ENCODE measurements around the gene ANKS1A. TPM values are rescaled to one million over a fixed set of nuclear protein-coding genes. Genes with fewer than 3 reads are reported as not detected.

The ANKS1A gene
- total RNA-seq, 1 donor from 2014 or later: 76.9 TPM

DNA sequence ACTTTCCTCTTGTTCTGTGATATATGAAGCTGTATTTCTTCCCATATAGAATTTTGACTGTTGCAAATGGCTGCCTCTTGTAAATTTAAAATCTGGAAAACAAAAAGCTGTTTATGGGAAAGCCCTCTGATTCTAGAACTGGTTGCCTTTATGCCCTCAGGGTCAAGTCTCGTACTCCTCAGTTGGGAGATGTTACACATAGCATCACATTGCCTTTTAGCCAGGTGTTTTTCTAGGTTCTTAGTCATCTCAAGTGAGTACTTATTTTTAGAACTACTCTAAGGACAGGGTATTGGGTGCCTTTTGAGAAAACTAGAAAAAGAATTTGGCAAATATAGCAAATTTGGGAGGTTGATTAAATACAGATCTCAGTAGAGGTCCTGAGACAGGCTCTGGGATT, 58.5 kb downstream of the ANKS1A start:
- Mint-ChIP-seq H3K36me3 (ENCODE audit: unreplicated experiment) (peaks cover 7% of the 10 kb centered on the region), H3K4me1 (ENCODE audit: low read depth, unreplicated experiment) (peaks cover 17% of the 10 kb centered on the region), H3K27me3 (ENCODE audit: unreplicated experiment) (no peaks in the 10 kb centered on the region), H3K4me3 (ENCODE audit: unreplicated experiment) (no peak overlapping the region), H3K9me3 (ENCODE audit: unreplicated experiment) (no peaks in the 10 kb centered on the region), H3K27ac (ENCODE audit: unreplicated experiment) (no peak overlapping the region)
- DNase-seq: no peak
- TF ChIP-seq, protein P1, sequence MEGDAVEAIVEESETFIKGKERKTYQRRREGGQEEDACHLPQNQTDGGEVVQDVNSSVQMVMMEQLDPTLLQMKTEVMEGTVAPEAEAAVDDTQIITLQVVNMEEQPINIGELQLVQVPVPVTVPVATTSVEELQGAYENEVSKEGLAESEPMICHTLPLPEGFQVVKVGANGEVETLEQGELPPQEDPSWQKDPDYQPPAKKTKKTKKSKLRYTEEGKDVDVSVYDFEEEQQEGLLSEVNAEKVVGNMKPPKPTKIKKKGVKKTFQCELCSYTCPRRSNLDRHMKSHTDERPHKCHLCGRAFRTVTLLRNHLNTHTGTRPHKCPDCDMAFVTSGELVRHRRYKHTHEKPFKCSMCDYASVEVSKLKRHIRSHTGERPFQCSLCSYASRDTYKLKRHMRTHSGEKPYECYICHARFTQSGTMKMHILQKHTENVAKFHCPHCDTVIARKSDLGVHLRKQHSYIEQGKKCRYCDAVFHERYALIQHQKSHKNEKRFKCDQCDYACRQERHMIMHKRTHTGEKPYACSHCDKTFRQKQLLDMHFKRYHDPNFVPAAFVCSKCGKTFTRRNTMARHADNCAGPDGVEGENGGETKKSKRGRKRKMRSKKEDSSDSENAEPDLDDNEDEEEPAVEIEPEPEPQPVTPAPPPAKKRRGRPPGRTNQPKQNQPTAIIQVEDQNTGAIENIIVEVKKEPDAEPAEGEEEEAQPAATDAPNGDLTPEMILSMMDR (IDR thresholded peaks at IDR 0.05; ENCODE audit: partially characterized antibody, unreplicated experiment): no peak

DNA sequence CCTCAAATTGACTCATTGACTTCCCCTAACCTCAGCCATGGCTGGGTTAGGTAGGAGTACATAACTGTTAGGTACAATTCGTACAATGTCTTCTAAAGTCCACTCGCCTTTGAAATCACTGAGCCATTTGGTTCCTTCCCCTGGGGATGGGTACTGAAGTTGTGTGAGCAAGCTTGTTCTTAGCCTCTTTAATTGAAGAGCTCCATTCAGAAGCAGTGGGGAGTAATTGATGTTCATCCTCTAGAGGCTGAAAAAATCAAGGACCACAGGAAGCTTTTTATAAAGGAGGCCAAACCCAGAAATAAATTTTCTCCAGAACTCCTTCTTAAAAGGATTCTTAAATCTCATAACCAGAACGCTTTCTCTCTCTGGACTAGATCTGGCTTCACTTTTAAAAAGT, 60.6 kb downstream of the ANKS1A start:
- DNase-seq: no peak
- H3K4me3 Mint-ChIP-seq (ENCODE audit: unreplicated experiment): no peak overlapping the region
- H3K27ac Mint-ChIP-seq (ENCODE audit: unreplicated experiment): no peak overlapping the region
- H3K36me3 Mint-ChIP-seq (ENCODE audit: unreplicated experiment): peaks cover 1% of the 10 kb centered on the region
- peaks cover 2% of the 10 kb centered on the region for H3K27me3 Mint-ChIP-seq (ENCODE audit: unreplicated experiment)
- TF ChIP-seq, protein P1 (IDR thresholded peaks at IDR 0.05; ENCODE audit: partially characterized antibody, unreplicated experiment): no peak
- H3K9me3 Mint-ChIP-seq (ENCODE audit: unreplicated experiment): no peaks in the 10 kb centered on the region
- peaks cover 18% of the 10 kb centered on the region for H3K4me1 Mint-ChIP-seq (ENCODE audit: low read depth, unreplicated experiment)

DNA sequence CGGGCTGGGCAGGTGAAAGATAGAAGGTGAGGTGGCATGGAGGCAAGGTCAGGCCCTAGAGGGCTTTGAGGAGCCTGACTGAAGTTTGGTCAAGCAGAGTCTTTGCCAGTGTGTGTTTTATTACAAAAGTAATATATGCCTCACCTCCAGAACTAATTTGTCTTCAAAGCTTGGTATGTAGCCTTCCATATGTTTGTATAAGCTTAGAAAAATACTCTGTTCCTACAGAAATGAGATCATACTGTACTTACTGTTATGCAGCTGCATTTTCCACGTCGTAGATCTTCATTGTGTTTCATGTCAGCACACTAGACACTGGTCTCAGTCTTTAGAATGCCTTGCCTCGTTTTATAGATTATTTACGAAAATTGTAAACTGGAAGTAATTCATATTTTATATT, 61.8 kb downstream of the ANKS1A start:
- Mint-ChIP-seq H3K9me3 (ENCODE audit: unreplicated experiment) (no peaks in the 10 kb centered on the region), H3K4me1 (ENCODE audit: low read depth, unreplicated experiment) (peaks cover 18% of the 10 kb centered on the region), H3K27me3 (ENCODE audit: unreplicated experiment) (peaks cover 2% of the 10 kb centered on the region), H3K36me3 (ENCODE audit: unreplicated experiment) (no peaks in the 10 kb centered on the region), H3K27ac (ENCODE audit: unreplicated experiment) (no peak overlapping the region), H3K4me3 (ENCODE audit: unreplicated experiment) (no peak overlapping the region)
- DNase-seq: no peak
- TF ChIP-seq, protein P1 (IDR thresholded peaks at IDR 0.05; ENCODE audit: partially characterized antibody, unreplicated experiment): no peak

DNA sequence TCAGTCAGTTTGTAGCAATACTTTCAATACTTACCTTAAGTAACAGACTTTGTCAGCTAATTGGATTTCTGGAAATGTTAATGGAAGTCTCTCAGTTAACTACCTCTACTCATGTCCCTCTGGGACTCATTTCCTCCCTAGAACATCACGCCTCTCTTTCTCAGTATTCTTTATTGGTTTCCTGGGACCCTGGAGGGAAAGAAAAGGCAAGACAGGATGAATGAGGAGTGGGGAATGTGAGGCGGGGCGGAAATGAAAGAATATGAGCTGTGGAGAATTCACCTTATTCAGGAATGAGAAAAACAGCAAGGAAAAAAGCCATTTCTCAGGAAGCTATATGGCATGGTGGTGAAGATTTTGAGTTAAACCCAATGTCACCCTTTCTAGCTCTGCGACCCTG, 62.7 kb downstream of the ANKS1A start:
- Mint-ChIP-seq H3K9me3 (ENCODE audit: unreplicated experiment) (no peaks in the 10 kb centered on the region), H3K36me3 (ENCODE audit: unreplicated experiment) (no peaks in the 10 kb centered on the region), H3K4me1 (ENCODE audit: low read depth, unreplicated experiment) (peaks cover 19% of the 10 kb centered on the region), H3K27me3 (ENCODE audit: unreplicated experiment) (peaks cover 2% of the 10 kb centered on the region), H3K4me3 (ENCODE audit: unreplicated experiment) (no peak overlapping the region), H3K27ac (ENCODE audit: unreplicated experiment) (no peak overlapping the region)
- DNase-seq: no peak
- TF ChIP-seq, protein P1 (IDR thresholded peaks at IDR 0.05; ENCODE audit: partially characterized antibody, unreplicated experiment): no peak

DNA sequence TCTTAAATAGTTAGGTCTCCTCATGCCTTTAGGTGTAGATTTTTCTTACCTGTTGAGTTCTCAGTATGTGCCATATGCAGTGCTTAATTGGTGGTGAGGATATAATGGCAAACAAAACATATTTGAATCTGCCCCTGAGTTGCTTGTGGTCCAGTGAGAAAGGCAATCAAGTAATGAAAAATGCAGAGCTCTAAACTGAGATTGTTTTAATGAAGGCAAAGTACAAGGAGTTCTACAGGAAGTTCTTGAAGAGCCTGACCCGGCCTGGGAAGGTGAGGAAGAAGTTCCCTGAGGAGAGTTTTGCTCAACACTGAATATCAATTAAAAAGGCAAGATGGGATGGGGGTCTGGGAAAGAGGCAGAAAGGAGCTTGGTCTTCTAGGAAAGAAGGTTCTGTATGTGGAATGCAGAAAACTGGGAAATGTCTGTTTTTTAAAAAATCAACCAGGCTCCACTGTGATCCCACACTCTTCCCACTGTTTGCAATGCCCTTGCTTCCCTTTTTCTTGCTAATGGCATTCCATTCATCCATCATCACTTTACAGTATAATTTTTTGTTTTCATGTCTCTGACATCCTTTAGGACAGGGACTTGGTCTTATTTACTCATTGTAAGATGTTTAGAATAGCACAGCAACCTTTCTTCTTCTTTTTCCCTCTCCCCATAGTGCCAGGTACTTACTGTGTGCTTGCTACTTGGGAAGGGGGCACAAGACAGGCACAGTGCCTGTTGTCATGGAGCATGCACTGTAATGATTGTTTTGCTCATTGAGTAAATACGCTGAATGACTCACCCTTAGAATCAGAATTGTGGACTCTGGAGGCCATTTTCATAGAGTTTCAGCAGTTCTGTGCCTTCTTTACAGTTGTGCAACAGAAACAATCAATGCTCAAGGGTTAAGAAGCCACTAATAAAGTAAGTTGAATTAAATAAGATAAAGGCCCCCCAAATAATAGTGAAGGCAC, 64.3 kb downstream of the ANKS1A start:
- no peak overlapping the region for H3K27ac Mint-ChIP-seq (ENCODE audit: unreplicated experiment)
- no peak overlapping the region for H3K4me3 Mint-ChIP-seq (ENCODE audit: unreplicated experiment)
- DNase-seq: no peak
- H3K9me3 Mint-ChIP-seq (ENCODE audit: unreplicated experiment): no peaks in the 10 kb centered on the region
- H3K27me3 Mint-ChIP-seq (ENCODE audit: unreplicated experiment): peaks cover 2% of the 10 kb centered on the region
- peaks cover 23% of the 10 kb centered on the region for H3K4me1 Mint-ChIP-seq (ENCODE audit: low read depth, unreplicated experiment)
- H3K36me3 Mint-ChIP-seq (ENCODE audit: unreplicated experiment): no peaks in the 10 kb centered on the region
- TF ChIP-seq, protein P1 (IDR thresholded peaks at IDR 0.05; ENCODE audit: partially characterized antibody, unreplicated experiment): no peak
